B cell (primary cell): ENCODE measurements around the gene MAP2K5. TPM values are rescaled to one million over a fixed set of nuclear protein-coding genes. Genes with fewer than 3 reads are reported as not detected.

Source experiments
- ATAC-seq: fragments of 200-7000 bp; cut with Tn5 transposase; one replicate; pipeline ENCODE4 v1.10.0; 2021; ENCODE audit warnings: low read depth, mild to moderate bottlenecking, moderate number of reproducible peaks, moderate library complexity
- CTCF ChIA-PET: fragments of 350-600 bp; sonication (Branson Sonifier 250); formaldehyde crosslinking; loops from one replicate; lab custom pipeline; 2021; ENCODE audit warnings: antibody characterized with exemption, inconsistent platforms; lab: Charles Lee
- POLR2A ChIA-PET: fragments of 350-600 bp; sonication (Branson Sonifier 250); formaldehyde crosslinking; loops from one replicate; lab custom pipeline; 2021; ENCODE audit warnings: antibody characterized with exemption; lab: Charles Lee
- DNase-seq: peaks from one replicate; pipeline ENCODE4 v3.0.0; 2013
- H2AFZ ChIP-seq: 2 replicates; pipeline ENCODE4 v1.6.1; 2012; ENCODE audit warnings: mild to moderate bottlenecking, low read depth, low read length; ENCODE audit not compliant: insufficient read depth, poor library complexity, severe bottlenecking
- H3K27ac ChIP-seq, 2 donors: 1 replicate in 1 of 2; 2 replicates in 1 of 2; pipeline ENCODE4 v1.5.1; 2012 to 2013; ENCODE audit warnings: low read length in 2 of 2, mild to moderate bottlenecking in 2 of 2, moderate library complexity in 1 of 2
- H3K27me3 ChIP-seq, 4 experiments: fragments of 200-600 bp in 1 of 4; sonication (generic) in 1 of 4; replicated peaks in 1 of 4; 1 replicate in 2 of 4; 2 replicates in 2 of 4; pipeline versions ENCODE4 v1.6.1 to v1.7.0; 2013 to 2016; ENCODE audit warnings: low read length in 3 of 4, mild to moderate bottlenecking in 2 of 4, mixed read lengths in 1 of 4, moderate library complexity in 1 of 4; ENCODE audit not compliant: insufficient read depth in 4 of 4, control insufficient read depth in 3 of 4; ENCODE audit errors: control extremely low read depth in 1 of 4
- H3K36me3 ChIP-seq, 2 experiments: replicated peaks in 1 of 2; 1 replicate in 1 of 2; 2 replicates in 1 of 2; pipeline versions ENCODE4 v1.6.1 to v1.7.1; 2013; ENCODE audit warnings: low read length in 1 of 2; ENCODE audit not compliant: insufficient read depth in 2 of 2, control insufficient read depth in 1 of 2; ENCODE audit errors: control extremely low read depth in 1 of 2, extremely low read depth in 1 of 2
- H3K4me1 ChIP-seq, 2 donors: fragments of 200-600 bp in 1 of 2; sonication (generic) in 1 of 2; 1 replicate in 1 of 2; 2 replicates in 1 of 2; pipeline versions ENCODE4 v1.5.1 to v1.6.1; 2013 to 2017; ENCODE audit warnings: low read length in 2 of 2; ENCODE audit not compliant: control insufficient read depth in 2 of 2, insufficient read depth in 2 of 2
- H3K4me2 ChIP-seq: replicated peaks from 2 replicates; pipeline ENCODE3; 2012; ENCODE audit warnings: mild to moderate bottlenecking, low read depth, low read length; ENCODE audit not compliant: poor library complexity, severe bottlenecking
- H3K4me3 ChIP-seq, 5 experiments: fragments of 200-600 bp in 1 of 5; sonication (generic) in 1 of 5; 1 replicate in 3 of 5; 2 replicates in 2 of 5; pipeline versions ENCODE4 v1.5.1 to v1.7.0; 2011 to 2016; ENCODE audit warnings: low read length in 4 of 5, mild to moderate bottlenecking in 4 of 5, low read depth in 2 of 5, control low read depth in 1 of 5, moderate library complexity in 1 of 5; ENCODE audit not compliant: insufficient read depth in 1 of 5; ENCODE audit errors: control extremely low read depth in 1 of 5, extremely low read depth in 1 of 5
- H3K79me2 ChIP-seq: fragments of 200-600 bp; sonication (generic); one replicate; pipeline ENCODE4 v1.6.0; 2016; ENCODE audit warnings: low read length; ENCODE audit not compliant: control insufficient read depth, insufficient read depth
- H3K9ac ChIP-seq: fragments of 200-600 bp; sonication (generic); 2 replicates; pipeline ENCODE4 v1.6.1; 2017; ENCODE audit warnings: mild to moderate bottlenecking, low read length, moderate library complexity
- H3K9me3 ChIP-seq, 3 donors: one replicate each; pipeline versions ENCODE4 v1.6.1 to v1.7.1; 2013; ENCODE audit warnings: low read length in 2 of 3; ENCODE audit not compliant: control insufficient read depth in 2 of 3, insufficient read depth in 1 of 3; ENCODE audit errors: control extremely low read depth in 1 of 3
- H4K20me1 ChIP-seq: 2 replicates; pipeline ENCODE4 v1.6.0; 2012; ENCODE audit warnings: mild to moderate bottlenecking, low read length; ENCODE audit not compliant: insufficient read depth, control insufficient read depth, poor library complexity, severe bottlenecking
- H3K27ac Mint-ChIP-seq: one replicate; pipeline ENCODE4 v1.8.0; 2021; ENCODE audit warnings: mixed read lengths
- H3K27me3 Mint-ChIP-seq: one replicate; pipeline ENCODE4 v1.8.0; 2021; ENCODE audit warnings: mixed read lengths
- H3K4me1 Mint-ChIP-seq: one replicate; pipeline ENCODE4 v1.8.0; 2021; ENCODE audit warnings: mixed read lengths
- H3K4me3 Mint-ChIP-seq: one replicate; pipeline ENCODE4 v1.8.0; 2021; ENCODE audit warnings: mixed read lengths
- H3K9me3 Mint-ChIP-seq: one replicate; pipeline ENCODE4 v1.8.0; 2022; ENCODE audit warnings: mixed read lengths; ENCODE audit not compliant: insufficient read depth
- EZH2 ChIP-seq: IDR thresholded peaks from 2 replicates; pipeline ENCODE4 v1.6.1; 2012; ENCODE audit warnings: borderline replicate concordance, low read depth, mild to moderate bottlenecking, moderate library complexity, low read length; ENCODE audit not compliant: insufficient read depth, poor library complexity, severe bottlenecking
- WGBS: methylation state at CpG from one replicate; pipeline ENCODE4 v1.1.5; 2013; ENCODE audit warnings: missing lambda C conversion rate; ENCODE audit not compliant: insufficient coverage; 5-methylcytosine and 5-hydroxymethylcytosine counted together
- intact Hi-C: fragments of 100-400 bp; cut with micrococcal nuclease; formaldehyde crosslinking; loops from one replicate; pipeline ENCODE4 v1.10.0; 2022
- polyA plus RNA-seq: library from polyadenylated mRNA; depleted of rRNA; stranded (reverse); fragments of >200 nt; gene quantifications from 2 replicates; pipeline ENCODE4 v1.2.3, GENCODE V29; 2012
- total RNA-seq, 2 donors: library from RNA; stranded (reverse); fragments of 120-200 nt in 1 of 2; gene quantifications; 1 replicate in 1 of 2; 2 replicates in 1 of 2; pipeline versions ENCODE4 v1.2.3 to v1.2.4, GENCODE V29; 2013 to 2022
- TF ChIP-seq, protein P1 (sequence below): fragments of 200-600 bp; IDR thresholded peaks from one replicate; pipeline ENCODE4 v1.8.0; 2022; ENCODE audit warnings: antibody characterized with exemption, mild to moderate bottlenecking

MAP2K5 gene
- total and polyA plus RNA-seq, 2 donors (not counting 1 experiment from before 2014, with no cell fraction given): 11.1 to 40.0 TPM

DNA sequence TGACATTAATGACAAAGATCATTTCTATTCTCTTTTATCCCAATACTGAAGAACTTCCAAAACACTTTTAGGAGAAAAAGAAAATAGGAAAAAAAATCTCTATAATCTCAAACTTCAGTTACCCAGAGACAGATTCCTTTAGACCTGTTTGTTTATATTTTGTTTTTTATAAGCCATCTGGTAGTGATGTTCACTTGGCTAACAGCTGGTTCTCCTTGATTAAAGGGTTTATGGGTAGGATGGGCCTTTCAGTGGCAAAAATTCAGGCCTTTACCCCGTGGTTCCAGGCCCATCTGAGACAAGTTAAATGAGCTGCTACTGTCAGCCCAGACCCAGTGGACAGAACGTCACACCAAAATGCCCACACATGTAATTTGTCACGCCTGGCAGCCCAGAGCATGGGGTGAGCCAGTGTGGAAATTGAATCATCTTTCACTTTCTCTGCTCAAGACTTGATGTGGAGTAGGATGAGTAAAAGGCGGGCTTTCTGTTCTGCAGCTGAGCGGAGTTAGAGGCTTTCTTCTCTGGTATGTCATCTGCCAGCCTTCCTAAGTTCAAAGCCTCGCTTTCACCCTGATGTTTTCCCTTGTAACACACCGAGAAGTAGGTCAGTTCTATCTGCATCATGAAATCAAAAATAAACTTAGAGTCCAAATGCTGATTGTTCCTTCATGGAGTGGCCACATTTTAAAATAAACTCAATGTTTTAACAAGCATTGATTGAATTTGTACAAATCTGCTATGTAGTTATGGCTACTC lies 220.3 kb downstream of the MAP2K5 start:
- 39% methylated on average over 3 of the region's 7 CpGs for WGBS
- Histone ChIP-seq H3K4me1 (peaks cover 45 to 49% of the 10 kb centered on the region in 2 donors), H4K20me1 (no peaks in the 10 kb centered on the region), H3K36me3 (no peaks in the 10 kb centered on the region), H3K79me2 (no peaks in the 10 kb centered on the region), H3K4me3 (peak overlapping the region in 1 of 5 experiments; percentile 16), H3K27me3 (no peaks in the 10 kb centered on the region), H3K9me3 (no peaks in the 10 kb centered on the region), H3K4me2 (peak overlapping the region; percentile 17), H3K27ac (no peak overlapping the region), H2AFZ (no peak overlapping the region), H3K9ac (no peak overlapping the region)
- peak overlapping the region; percentile 33 for H3K4me3 Mint-ChIP-seq
- TF ChIP-seq, protein P1, sequence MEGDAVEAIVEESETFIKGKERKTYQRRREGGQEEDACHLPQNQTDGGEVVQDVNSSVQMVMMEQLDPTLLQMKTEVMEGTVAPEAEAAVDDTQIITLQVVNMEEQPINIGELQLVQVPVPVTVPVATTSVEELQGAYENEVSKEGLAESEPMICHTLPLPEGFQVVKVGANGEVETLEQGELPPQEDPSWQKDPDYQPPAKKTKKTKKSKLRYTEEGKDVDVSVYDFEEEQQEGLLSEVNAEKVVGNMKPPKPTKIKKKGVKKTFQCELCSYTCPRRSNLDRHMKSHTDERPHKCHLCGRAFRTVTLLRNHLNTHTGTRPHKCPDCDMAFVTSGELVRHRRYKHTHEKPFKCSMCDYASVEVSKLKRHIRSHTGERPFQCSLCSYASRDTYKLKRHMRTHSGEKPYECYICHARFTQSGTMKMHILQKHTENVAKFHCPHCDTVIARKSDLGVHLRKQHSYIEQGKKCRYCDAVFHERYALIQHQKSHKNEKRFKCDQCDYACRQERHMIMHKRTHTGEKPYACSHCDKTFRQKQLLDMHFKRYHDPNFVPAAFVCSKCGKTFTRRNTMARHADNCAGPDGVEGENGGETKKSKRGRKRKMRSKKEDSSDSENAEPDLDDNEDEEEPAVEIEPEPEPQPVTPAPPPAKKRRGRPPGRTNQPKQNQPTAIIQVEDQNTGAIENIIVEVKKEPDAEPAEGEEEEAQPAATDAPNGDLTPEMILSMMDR: no peak
- TF ChIP-seq EZH2: no peak
- H3K4me1 Mint-ChIP-seq: peaks cover 65% of the 10 kb centered on the region
- ChIA-PET CTCF (interaction anchor here (1.0 to 2.8 kb wide), 5 partner anchors 14 to 75 kb away, joined by 3 to 12 read pairs (median 3); no protein-coding TSS in a partner anchor), POLR2A (interaction anchor here (0.7 kb wide), 1 partner anchor 664 kb away, joined by 3 read pairs; no protein-coding TSS in a partner anchor)
- intact Hi-C loops: no loop called here
- peak overlapping the region; percentile 28 for H3K27ac Mint-ChIP-seq
- no peaks in the 10 kb centered on the region for H3K27me3 Mint-ChIP-seq
- no peaks in the 10 kb centered on the region for H3K9me3 Mint-ChIP-seq
- peak; percentile 36 for DNase-seq
- peak; percentile 83 for ATAC-seq

GRCh38 chr15:67765701-67766100 lies 223.2 kb downstream of the MAP2K5 start:
- ATAC-seq: no peak
- peaks cover 60% of the 10 kb centered on the region for H3K4me1 Mint-ChIP-seq

More at GRCh38 chr15:67765701-67766100, 223.2 kb downstream of the MAP2K5 start:
- Histone ChIP-seq H3K9ac (no peak overlapping the region), H3K79me2 (peaks cover 4% of the 10 kb centered on the region), H3K36me3 (peaks cover 0 to 4% of the 10 kb centered on the region in 2 experiments), H3K9me3 (no peaks in the 10 kb centered on the region), H3K27me3 (no peaks in the 10 kb centered on the region), H3K27ac (no peak overlapping the region), H3K4me3 (no peak overlapping the region), H4K20me1 (no peaks in the 10 kb centered on the region), H3K4me1 (peaks cover 43 to 46% of the 10 kb centered on the region in 2 donors), H2AFZ (no peak overlapping the region), H3K4me2 (peak overlapping the region; percentile 43)
- DNase-seq: no peak
- no peaks in the 10 kb centered on the region for H3K27me3 Mint-ChIP-seq
- POLR2A ChIA-PET: no interaction called here
- CTCF ChIA-PET: no interaction called here
- intact Hi-C loops: no loop called here
- 100% methylated on average over 1 of the region's 2 CpGs for WGBS
- no peak overlapping the region for H3K4me3 Mint-ChIP-seq
- peak overlapping the region; percentile 37 for H3K27ac Mint-ChIP-seq
- H3K9me3 Mint-ChIP-seq: no peaks in the 10 kb centered on the region
- TF ChIP-seq EZH2: no peak
- TF ChIP-seq, protein P1: no peak
